HEK293 (cell line): ENCODE data around the gene HINT3.
"Not testable (repeated sequence)": the region's sequence is repeated elsewhere in the genome, so short reads cannot be mapped to it uniquely, and the experiment has no call there.

Experiments
- CTCF ChIA-PET: fragments of 350-600 bp; formaldehyde crosslinking; extraction: SDS; loops from one replicate; lab custom pipeline; 2021; ENCODE audit warnings: antibody characterized with exemption; lab: Yijun Ruan, JAX
- POLR2A ChIA-PET: fragments of 300-600 bp; formaldehyde crosslinking; extraction: SDS; loops from one replicate; lab custom pipeline; 2020; ENCODE audit warnings: antibody characterized with exemption, inconsistent platforms; lab: Yijun Ruan, JAX
- H3K27ac ChIP-seq: fragments of 200-500 bp; sonication (Bioruptor generic); 2 replicates; pipeline ENCODE4 v1.5.1; 2014; ENCODE audit warnings: low read depth, low read length, control low read depth, inconsistent platforms; ENCODE audit errors: extremely low read depth
- H3K36me3 ChIP-seq, 2 experiments: fragments of 200-500 bp in 1 of 2; sonication (Bioruptor generic) in 1 of 2; 1 replicate in 1 of 2; 2 replicates in 1 of 2; pipeline ENCODE4 v1.5.1; 2014 to 2017; ENCODE audit warnings: inconsistent platforms in 2 of 2, low read length in 2 of 2; ENCODE audit not compliant: control insufficient read depth in 2 of 2, insufficient read depth in 1 of 2
- H3K4me1 ChIP-seq: fragments of 200-500 bp; sonication (Bioruptor generic); 2 replicates; pipeline ENCODE4 v1.5.1; 2014; ENCODE audit warnings: mild to moderate bottlenecking, low read length, inconsistent platforms; ENCODE audit not compliant: control insufficient read depth, insufficient read depth
- H3K4me3 ChIP-seq: 2 replicates; pipeline ENCODE4 v1.5.1; 2011; ENCODE audit warnings: low read depth, mild to moderate bottlenecking, control low read depth, low read length, moderate library complexity
- H3K9me3 ChIP-seq: fragments of 200-500 bp; sonication (Bioruptor generic); 2 replicates; pipeline ENCODE4 v1.5.1; 2014; ENCODE audit warnings: low read depth, low read length, inconsistent platforms; ENCODE audit not compliant: control insufficient read depth, insufficient read depth
- BCL11A ChIP-seq: fragments of 450-650 bp; formaldehyde crosslinking; IDR thresholded peaks from 2 replicates; pipeline ENCODE4 v1.5.1; 2016; ENCODE audit warnings: low read depth, missing biosample characterization, missing genetic modification characterization
- FEZF1 ChIP-seq: fragments of 450-650 bp; formaldehyde crosslinking; IDR thresholded peaks from 2 replicates; pipeline ENCODE4 v1.5.1; 2016; ENCODE audit warnings: missing biosample characterization, missing genetic modification characterization
- GLIS2 ChIP-seq: fragments of 450-650 bp; formaldehyde crosslinking; IDR thresholded peaks from 2 replicates; pipeline ENCODE4 v1.5.1; 2016; ENCODE audit warnings: missing biosample characterization, missing genetic modification characterization
- HIC1 ChIP-seq: fragments of 450-650 bp; formaldehyde crosslinking; IDR thresholded peaks from 2 replicates; pipeline ENCODE4 v1.5.1; 2016; ENCODE audit warnings: missing biosample characterization, missing genetic modification characterization
- OSR2 ChIP-seq: fragments of 450-650 bp; formaldehyde crosslinking; IDR thresholded peaks from 2 replicates; pipeline ENCODE4 v1.5.1; 2016; ENCODE audit warnings: missing biosample characterization, missing genetic modification characterization
- SCRT2 ChIP-seq: fragments of 450-650 bp; formaldehyde crosslinking; IDR thresholded peaks from 2 replicates; pipeline ENCODE4 v1.5.1; 2016; ENCODE audit warnings: missing biosample characterization, missing genetic modification characterization
- SP2 ChIP-seq: fragments of 450-650 bp; formaldehyde crosslinking; IDR thresholded peaks from 2 replicates; pipeline ENCODE4 v1.5.1; 2016; ENCODE audit warnings: missing biosample characterization, missing genetic modification characterization
- SP7 ChIP-seq: fragments of 450-650 bp; formaldehyde crosslinking; IDR thresholded peaks from 2 replicates; pipeline ENCODE4 v1.5.1; 2016; ENCODE audit warnings: missing biosample characterization, missing genetic modification characterization
- TRIM28 ChIP-seq: IDR thresholded peaks from 2 replicates; pipeline ENCODE4 v1.6.1; 2011; ENCODE audit warnings: low read length, control low read depth, borderline replicate concordance
- WT1 ChIP-seq: fragments of 450-650 bp; formaldehyde crosslinking; IDR thresholded peaks from 2 replicates; pipeline ENCODE4 v1.5.1; 2016; ENCODE audit warnings: missing biosample characterization, missing genetic modification characterization
- ZBTB44 ChIP-seq: fragments of 450-650 bp; IDR thresholded peaks from 2 replicates; pipeline ENCODE4 v1.5.1; 2018; ENCODE audit warnings: missing biosample characterization, mild to moderate bottlenecking, missing genetic modification characterization
- ZEB2 ChIP-seq: fragments of 450-650 bp; formaldehyde crosslinking; IDR thresholded peaks from 2 replicates; pipeline ENCODE4 v1.5.1; 2016; ENCODE audit warnings: missing biosample characterization, missing genetic modification characterization
- ZNF10 ChIP-seq: fragments of 450-650 bp; formaldehyde crosslinking; IDR thresholded peaks from 2 replicates; pipeline ENCODE4 v1.5.1; 2017; ENCODE audit warnings: missing biosample characterization, missing genetic modification characterization
- ZNF140 ChIP-seq: fragments of 450-650 bp; formaldehyde crosslinking; IDR thresholded peaks from 2 replicates; pipeline ENCODE4 v1.5.1; 2016; ENCODE audit warnings: missing biosample characterization, missing genetic modification characterization
- ZNF366 ChIP-seq: fragments of 450-650 bp; formaldehyde crosslinking; conservative IDR thresholded peaks from 2 replicates; pipeline ENCODE4 v1.5.1; 2016; ENCODE audit warnings: missing biosample characterization, missing genetic modification characterization
- ZNF501 ChIP-seq: fragments of 450-650 bp; formaldehyde crosslinking; IDR thresholded peaks from 2 replicates; pipeline ENCODE4 v1.5.1; 2016; ENCODE audit warnings: missing biosample characterization, missing genetic modification characterization
- ZNF521 ChIP-seq: fragments of 450-650 bp; formaldehyde crosslinking; IDR thresholded peaks from 2 replicates; pipeline ENCODE4 v1.5.1; 2017; ENCODE audit warnings: missing biosample characterization, mild to moderate bottlenecking, missing genetic modification characterization
- ZNF624 ChIP-seq: fragments of 450-650 bp; formaldehyde crosslinking; IDR thresholded peaks from 2 replicates; pipeline ENCODE4 v1.5.1; 2017; ENCODE audit warnings: missing biosample characterization, missing genetic modification characterization
- ZSCAN30 ChIP-seq: fragments of 450-650 bp; IDR thresholded peaks from 2 replicates; pipeline ENCODE4 v1.5.1; 2018; ENCODE audit warnings: missing biosample characterization, mild to moderate bottlenecking, missing genetic modification characterization, moderate library complexity
- TF ChIP-seq, protein P1 (sequence below): fragments of 450-650 bp; formaldehyde crosslinking; IDR thresholded peaks from 2 replicates; pipeline ENCODE4 v1.5.1; 2016; ENCODE audit warnings: missing biosample characterization, missing genetic modification characterization

Gene HINT3

GRCh38 chr6:125911051-125911451 is 45.5 kb upstream of the HINT3 start:
- H3K27ac ChIP-seq, POLR2A ChIA-PET, H3K4me3 ChIP-seq, H3K9me3 ChIP-seq, H3K36me3 ChIP-seq: not testable (repeated sequence)
- CTCF ChIA-PET: interaction anchor here (0.6 to 1.2 kb wide), 3 partner anchors 10 to 41 kb away, joined by 3 to 4 read pairs (median 3); no protein-coding TSS in a partner anchor
- peak; percentile 75 for TF ChIP-seq FEZF1 (tag by site-specific recombination)
- TF ChIP-seq ZNF366: peak; percentile 35; the same call in 1 of the 2 replicates
- TF ChIP-seq BCL11A (tag by site-specific recombination): 0 out of 2 replicates have a peak, but pooled peaks have one; percentile 11
- 0 out of 2 replicates have a peak, but pooled peaks have one; percentile 29 for TF ChIP-seq ZEB2
- TF ChIP-seq SP2 (tag by site-specific recombination): peak; percentile 19; the same call in 1 of the 2 replicates
- TF ChIP-seq OSR2 (tag by site-specific recombination): peak; percentile 79
- peak; percentile 17; the same call in 1 of the 2 replicates for TF ChIP-seq SP7 (tag by site-specific recombination)
- TF ChIP-seq SCRT2 (tag by site-specific recombination): 0 out of 2 replicates have a peak, but pooled peaks have one; percentile 33
- 0 out of 2 replicates have a peak, but pooled peaks have one; percentile 17 for TF ChIP-seq WT1 (tag by site-specific recombination)
- peak; percentile 73; the same call in 1 of the 2 replicates for TF ChIP-seq TRIM28
- peak; percentile 80 for TF ChIP-seq HIC1 (tag by site-specific recombination)
- peaks cover 13% of the 10 kb centered on the region for H3K4me1 ChIP-seq

- Histone ChIP-seq H3K4me1 (peaks cover 13% of the 10 kb centered on the region), H3K36me3 (peaks cover 0 to 18% of the 10 kb centered on the region in 2 experiments; a peak in 1 of 3 replicates)
- H3K4me3 ChIP-seq, POLR2A ChIA-PET, H3K9me3 ChIP-seq, H3K27ac ChIP-seq: not testable (repeated sequence)
- CTCF ChIA-PET: interaction anchor here (8.4 kb wide), 1 partner anchor 44 kb away, joined by 62 read pairs; the partner anchor contains the start of gene HINT3
- TF ChIP-seq HIC1 (tag by site-specific recombination): peak; percentile 57; the same call in 1 of the 2 replicates
- peak; percentile 30; the same call in 1 of the 2 replicates for TF ChIP-seq FEZF1 (tag by site-specific recombination)
- peak; percentile 51; the same call in 1 of the 2 replicates for TF ChIP-seq OSR2 (tag by site-specific recombination)
- peak; percentile 44; the same call in 1 of the 2 replicates for TF ChIP-seq ZEB2
- 0 out of 2 replicates have a peak, but pooled peaks have one; percentile 12 for TF ChIP-seq GLIS2 (tag by site-specific recombination)
- TF ChIP-seq SCRT2 (tag by site-specific recombination): 0 out of 2 replicates have a peak, but pooled peaks have one; percentile 10
- TF ChIP-seq ZBTB44 (tag by site-specific recombination): peak; percentile 34; the same call in 1 of the 2 replicates
Measured at GRCh38 chr6:125912430-125912829, 44.1 kb upstream of the HINT3 start.

DNA sequence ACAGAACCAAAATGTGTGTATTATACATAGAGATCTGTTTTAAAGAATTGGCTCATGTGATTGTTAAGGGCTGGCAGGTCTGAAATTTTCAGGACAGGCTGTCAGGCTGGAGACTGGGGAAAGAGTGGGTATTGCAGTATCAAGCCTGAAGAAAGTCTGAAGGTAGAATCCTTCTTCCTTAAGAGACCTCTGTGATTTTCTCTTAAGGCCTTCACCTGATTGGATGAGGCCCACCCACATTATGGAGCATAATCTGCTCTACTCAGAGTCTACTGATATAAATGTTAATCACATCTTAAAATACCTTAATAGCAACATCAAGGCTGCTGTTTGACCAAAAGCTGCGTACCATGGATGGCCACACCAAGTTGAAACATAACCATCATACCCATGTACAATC is 43.4 kb upstream of the HINT3 start:
- ChIA-PET POLR2A (interaction anchor here (1.3 kb wide), 1 partner anchor 122 kb away, joined by 9 read pairs; the partner anchor contains the start of gene NCOA7), CTCF (interaction anchor here (0.7 to 8.4 kb wide), 5 partner anchors 7 to 68 kb away, joined by 4 to 72 read pairs (median 15); partner anchors contain the start of gene HINT3)
- Histone ChIP-seq H3K4me3 (no peak overlapping the region), H3K4me1 (peaks cover 13% of the 10 kb centered on the region), H3K27ac (no peak overlapping the region), H3K9me3 (no peaks in the 10 kb centered on the region), H3K36me3 (peaks cover 0 to 18% of the 10 kb centered on the region in 2 experiments; a peak in 1 of 3 replicates)
- TF ChIP-seq, protein P1, sequence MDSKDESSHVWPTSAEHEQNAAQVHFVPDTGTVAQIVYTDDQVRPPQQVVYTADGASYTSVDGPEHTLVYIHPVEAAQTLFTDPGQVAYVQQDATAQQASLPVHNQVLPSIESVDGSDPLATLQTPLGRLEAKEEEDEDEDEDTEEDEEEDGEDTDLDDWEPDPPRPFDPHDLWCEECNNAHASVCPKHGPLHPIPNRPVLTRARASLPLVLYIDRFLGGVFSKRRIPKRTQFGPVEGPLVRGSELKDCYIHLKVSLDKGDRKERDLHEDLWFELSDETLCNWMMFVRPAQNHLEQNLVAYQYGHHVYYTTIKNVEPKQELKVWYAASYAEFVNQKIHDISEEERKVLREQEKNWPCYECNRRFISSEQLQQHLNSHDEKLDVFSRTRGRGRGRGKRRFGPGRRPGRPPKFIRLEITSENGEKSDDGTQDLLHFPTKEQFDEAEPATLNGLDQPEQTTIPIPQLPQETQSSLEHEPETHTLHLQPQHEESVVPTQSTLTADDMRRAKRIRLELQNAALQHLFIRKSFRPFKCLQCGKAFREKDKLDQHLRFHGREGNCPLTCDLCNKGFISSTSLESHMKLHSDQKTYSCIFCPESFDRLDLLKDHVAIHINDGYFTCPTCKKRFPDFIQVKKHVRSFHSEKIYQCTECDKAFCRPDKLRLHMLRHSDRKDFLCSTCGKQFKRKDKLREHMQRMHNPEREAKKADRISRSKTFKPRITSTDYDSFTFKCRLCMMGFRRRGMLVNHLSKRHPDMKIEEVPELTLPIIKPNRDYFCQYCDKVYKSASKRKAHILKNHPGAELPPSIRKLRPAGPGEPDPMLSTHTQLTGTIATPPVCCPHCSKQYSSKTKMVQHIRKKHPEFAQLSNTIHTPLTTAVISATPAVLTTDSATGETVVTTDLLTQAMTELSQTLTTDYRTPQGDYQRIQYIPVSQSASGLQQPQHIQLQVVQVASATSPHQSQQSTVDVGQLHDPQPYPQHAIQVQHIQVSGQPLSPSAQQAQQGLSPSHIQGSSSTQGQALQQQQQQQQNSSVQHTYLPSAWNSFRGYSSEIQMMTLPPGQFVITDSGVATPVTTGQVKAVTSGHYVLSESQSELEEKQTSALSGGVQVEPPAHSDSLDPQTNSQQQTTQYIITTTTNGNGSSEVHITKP (tag by site-specific recombination): no peak
- TF ChIP-seq ZNF624 (no peak), ZEB2 (no peak), ZNF521 (no peak), ZNF10 (peak; percentile 100), ZNF140 (tag by site-specific recombination) (no peak), ZSCAN30 (tag by site-specific recombination) (peak; percentile 40; the same call in 1 of the 2 replicates), ZNF501 (no peak)
